HL-60 (cell line): ENCODE results near the gene CDC6.

Experiments used
- DNase-seq, 2 experiments: peaks; one replicate each; pipeline ENCODE4 v3.0.0-alpha.2; 2010 to 2020; ENCODE audit warnings: low read depth in 1 of 2, low spot score in 1 of 2
- H3K27ac ChIP-seq: fragments of 250-450 bp; sonication (Bioruptor Pico); replicated peaks from 2 replicates; pipeline ENCODE4 v1.5.1; 2020; ENCODE audit warnings: mild to moderate bottlenecking, moderate library complexity
- H3K27me3 ChIP-seq: fragments of 250-450 bp; sonication (Bioruptor Pico); 2 replicates; pipeline ENCODE4 v1.5.1; 2021; ENCODE audit warnings: mild to moderate bottlenecking, moderate library complexity; ENCODE audit not compliant: insufficient read depth, poor library complexity, severe bottlenecking
- H3K4me3 ChIP-seq: replicated peaks from 2 replicates; pipeline ENCODE4 v1.5.1; 2011; ENCODE audit warnings: mild to moderate bottlenecking, control low read depth, low read length; ENCODE audit not compliant: insufficient read depth
- GABPA ChIP-seq: IDR thresholded peaks from 2 replicates; pipeline ENCODE4 v1.6.1; 2012; ENCODE audit warnings: low read depth
- POLR2AphosphoS5 ChIP-seq: IDR thresholded peaks from 2 replicates; pipeline ENCODE4 v1.6.1; 2012; ENCODE audit warnings: low read depth
- SPI1 ChIP-seq: IDR thresholded peaks from 2 replicates; pipeline ENCODE4 v1.6.1; 2012; ENCODE audit warnings: low read depth, mild to moderate bottlenecking, borderline replicate concordance
- TF ChIP-seq, protein P1 (sequence below): IDR thresholded peaks from one replicate; pipeline ENCODE4 v1.5.1; 2011; ENCODE audit warnings: low read length, control low read depth, inconsistent platforms; ENCODE audit not compliant: insufficient read depth
- TF ChIP-seq, protein P2 (sequence below): IDR thresholded peaks from 2 replicates; pipeline ENCODE4 v1.6.1; 2012; ENCODE audit warnings: low read depth; ENCODE audit not compliant: insufficient replicate concordance

CDC6 gene

DNA sequence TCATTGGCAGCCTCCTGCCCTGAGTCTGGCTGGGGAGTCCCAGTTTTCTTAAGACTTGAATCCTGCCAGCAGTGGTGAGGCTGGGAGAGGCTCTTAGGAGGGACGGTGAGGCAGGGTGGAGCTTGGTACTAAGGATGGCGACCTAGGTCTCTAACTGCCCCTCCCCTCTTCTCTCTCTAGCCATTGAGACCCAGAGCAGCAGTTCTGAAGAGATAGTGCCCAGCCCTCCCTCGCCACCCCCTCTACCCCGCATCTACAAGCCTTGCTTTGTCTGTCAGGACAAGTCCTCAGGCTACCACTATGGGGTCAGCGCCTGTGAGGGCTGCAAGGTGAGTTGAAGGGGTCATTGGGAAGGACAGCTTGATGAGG is 60.4 kb downstream of the CDC6 start:
- Histone ChIP-seq H3K27ac (no peak overlapping the region), H3K4me3 (no peak overlapping the region), H3K27me3 (no peaks in the 10 kb centered on the region)
- no peak for DNase-seq
- TF ChIP-seq SPI1 (no peak), POLR2AphosphoS5 (no peak), GABPA (no peak)
- TF ChIP-seq, protein P1, sequence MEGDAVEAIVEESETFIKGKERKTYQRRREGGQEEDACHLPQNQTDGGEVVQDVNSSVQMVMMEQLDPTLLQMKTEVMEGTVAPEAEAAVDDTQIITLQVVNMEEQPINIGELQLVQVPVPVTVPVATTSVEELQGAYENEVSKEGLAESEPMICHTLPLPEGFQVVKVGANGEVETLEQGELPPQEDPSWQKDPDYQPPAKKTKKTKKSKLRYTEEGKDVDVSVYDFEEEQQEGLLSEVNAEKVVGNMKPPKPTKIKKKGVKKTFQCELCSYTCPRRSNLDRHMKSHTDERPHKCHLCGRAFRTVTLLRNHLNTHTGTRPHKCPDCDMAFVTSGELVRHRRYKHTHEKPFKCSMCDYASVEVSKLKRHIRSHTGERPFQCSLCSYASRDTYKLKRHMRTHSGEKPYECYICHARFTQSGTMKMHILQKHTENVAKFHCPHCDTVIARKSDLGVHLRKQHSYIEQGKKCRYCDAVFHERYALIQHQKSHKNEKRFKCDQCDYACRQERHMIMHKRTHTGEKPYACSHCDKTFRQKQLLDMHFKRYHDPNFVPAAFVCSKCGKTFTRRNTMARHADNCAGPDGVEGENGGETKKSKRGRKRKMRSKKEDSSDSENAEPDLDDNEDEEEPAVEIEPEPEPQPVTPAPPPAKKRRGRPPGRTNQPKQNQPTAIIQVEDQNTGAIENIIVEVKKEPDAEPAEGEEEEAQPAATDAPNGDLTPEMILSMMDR, result no peak
- TF ChIP-seq, protein P2, sequence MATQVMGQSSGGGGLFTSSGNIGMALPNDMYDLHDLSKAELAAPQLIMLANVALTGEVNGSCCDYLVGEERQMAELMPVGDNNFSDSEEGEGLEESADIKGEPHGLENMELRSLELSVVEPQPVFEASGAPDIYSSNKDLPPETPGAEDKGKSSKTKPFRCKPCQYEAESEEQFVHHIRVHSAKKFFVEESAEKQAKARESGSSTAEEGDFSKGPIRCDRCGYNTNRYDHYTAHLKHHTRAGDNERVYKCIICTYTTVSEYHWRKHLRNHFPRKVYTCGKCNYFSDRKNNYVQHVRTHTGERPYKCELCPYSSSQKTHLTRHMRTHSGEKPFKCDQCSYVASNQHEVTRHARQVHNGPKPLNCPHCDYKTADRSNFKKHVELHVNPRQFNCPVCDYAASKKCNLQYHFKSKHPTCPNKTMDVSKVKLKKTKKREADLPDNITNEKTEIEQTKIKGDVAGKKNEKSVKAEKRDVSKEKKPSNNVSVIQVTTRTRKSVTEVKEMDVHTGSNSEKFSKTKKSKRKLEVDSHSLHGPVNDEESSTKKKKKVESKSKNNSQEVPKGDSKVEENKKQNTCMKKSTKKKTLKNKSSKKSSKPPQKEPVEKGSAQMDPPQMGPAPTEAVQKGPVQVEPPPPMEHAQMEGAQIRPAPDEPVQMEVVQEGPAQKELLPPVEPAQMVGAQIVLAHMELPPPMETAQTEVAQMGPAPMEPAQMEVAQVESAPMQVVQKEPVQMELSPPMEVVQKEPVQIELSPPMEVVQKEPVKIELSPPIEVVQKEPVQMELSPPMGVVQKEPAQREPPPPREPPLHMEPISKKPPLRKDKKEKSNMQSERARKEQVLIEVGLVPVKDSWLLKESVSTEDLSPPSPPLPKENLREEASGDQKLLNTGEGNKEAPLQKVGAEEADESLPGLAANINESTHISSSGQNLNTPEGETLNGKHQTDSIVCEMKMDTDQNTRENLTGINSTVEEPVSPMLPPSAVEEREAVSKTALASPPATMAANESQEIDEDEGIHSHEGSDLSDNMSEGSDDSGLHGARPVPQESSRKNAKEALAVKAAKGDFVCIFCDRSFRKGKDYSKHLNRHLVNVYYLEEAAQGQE, result no peak

DNA sequence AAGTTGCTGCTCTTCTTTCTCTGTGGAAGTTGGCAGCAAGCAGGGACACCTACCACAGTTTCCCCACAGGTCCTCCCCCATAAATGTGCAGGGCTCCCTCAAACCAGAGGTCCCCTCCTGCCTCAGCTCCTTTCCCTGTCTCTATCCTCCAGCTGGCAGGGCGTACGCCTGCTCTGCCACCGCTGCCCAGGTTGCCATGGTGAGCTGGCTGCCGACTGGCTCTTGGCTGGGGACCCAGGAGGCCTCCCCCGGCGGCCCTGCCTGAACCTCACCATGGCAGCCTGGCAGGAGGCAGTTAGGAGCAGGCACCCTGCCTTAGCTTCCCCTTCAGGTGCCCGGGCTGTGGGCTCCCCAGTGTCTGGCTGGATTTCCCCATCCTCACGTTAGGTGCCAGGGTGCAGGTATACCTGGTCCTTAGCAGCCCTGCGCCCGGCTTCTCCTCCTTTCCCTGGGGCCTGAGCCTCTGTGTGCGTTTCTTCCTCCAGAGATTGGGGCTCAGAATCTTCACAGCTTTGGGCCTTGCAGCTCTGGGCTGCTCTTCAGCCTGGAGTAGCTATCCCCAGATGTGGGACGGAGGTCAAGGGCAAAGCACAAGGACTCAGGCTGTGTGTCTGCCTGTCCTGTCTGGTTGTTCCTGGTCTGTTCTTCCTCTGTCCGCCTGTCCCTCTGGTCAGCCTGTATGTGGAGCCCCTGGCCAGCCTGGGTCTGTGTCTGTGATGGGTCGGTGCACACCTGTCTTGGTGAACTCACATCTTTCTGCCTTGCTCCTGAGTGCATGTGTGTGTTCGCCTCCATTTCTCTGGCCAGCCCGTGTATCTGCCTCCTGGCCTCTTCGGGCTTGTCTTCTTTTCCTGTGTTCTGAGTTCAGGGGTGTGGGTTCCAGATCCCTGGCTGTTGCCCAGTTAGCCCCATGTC is 61.1 kb downstream of the CDC6 start:
- no peaks in the 10 kb centered on the region for H3K27me3 ChIP-seq
- no peak overlapping the region for H3K4me3 ChIP-seq
- TF ChIP-seq POLR2AphosphoS5 (no peak), GABPA (no peak), SPI1 (no peak)
- TF ChIP-seq, protein P1, result no peak
- TF ChIP-seq, protein P2, result no peak
- no peak for DNase-seq
- H3K27ac ChIP-seq, result no peak overlapping the region

DNA sequence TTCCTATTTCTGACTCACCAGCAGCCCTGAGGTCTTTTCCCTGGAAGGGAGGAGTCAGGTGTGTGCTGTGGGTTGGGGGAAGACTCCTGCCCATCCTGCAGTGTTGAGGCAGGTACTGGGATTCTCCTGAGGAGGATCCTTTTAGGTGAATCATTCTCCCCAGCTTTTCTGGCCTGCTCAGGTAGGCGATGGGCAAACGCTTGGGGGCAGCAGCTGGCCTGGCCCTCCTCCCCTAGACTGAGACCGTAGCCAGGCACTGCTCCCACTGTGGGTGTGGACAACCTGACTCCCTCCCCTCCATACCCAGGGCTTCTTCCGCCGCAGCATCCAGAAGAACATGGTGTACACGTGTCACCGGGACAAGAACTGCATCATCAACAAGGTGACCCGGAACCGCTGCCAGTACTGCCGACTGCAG is 61.8 kb downstream of the CDC6 start:
- H3K27ac ChIP-seq, result no peak overlapping the region
- TF ChIP-seq POLR2AphosphoS5 (no peak), GABPA (no peak), SPI1 (no peak)
- TF ChIP-seq, protein P1, result no peak
- TF ChIP-seq, protein P2, result no peak
- no peak for DNase-seq
- no peaks in the 10 kb centered on the region for H3K27me3 ChIP-seq
- H3K4me3 ChIP-seq, result no peak overlapping the region
